LNCaP clone FGC (cell line): ENCODE measurements around the gene SLC19A1.

ENCODE experiments used
- DNase-seq: peaks from one replicate; pipeline ENCODE4 v3.0.0-alpha.2; 2011; ENCODE audit warnings: low read depth
- H3K4me3 ChIP-seq: 2 replicates; pipeline ENCODE4 v1.5.1; 2011; ENCODE audit warnings: mild to moderate bottlenecking, low read depth, low read length, control low read depth
- TF ChIP-seq, protein P1 (sequence below): IDR thresholded peaks from 2 replicates; pipeline ENCODE4 v1.5.1; 2012; ENCODE audit warnings: mild to moderate bottlenecking; ENCODE audit not compliant: control insufficient read depth, insufficient read depth; ENCODE audit errors: extremely low read depth

The SLC19A1 gene

DNA sequence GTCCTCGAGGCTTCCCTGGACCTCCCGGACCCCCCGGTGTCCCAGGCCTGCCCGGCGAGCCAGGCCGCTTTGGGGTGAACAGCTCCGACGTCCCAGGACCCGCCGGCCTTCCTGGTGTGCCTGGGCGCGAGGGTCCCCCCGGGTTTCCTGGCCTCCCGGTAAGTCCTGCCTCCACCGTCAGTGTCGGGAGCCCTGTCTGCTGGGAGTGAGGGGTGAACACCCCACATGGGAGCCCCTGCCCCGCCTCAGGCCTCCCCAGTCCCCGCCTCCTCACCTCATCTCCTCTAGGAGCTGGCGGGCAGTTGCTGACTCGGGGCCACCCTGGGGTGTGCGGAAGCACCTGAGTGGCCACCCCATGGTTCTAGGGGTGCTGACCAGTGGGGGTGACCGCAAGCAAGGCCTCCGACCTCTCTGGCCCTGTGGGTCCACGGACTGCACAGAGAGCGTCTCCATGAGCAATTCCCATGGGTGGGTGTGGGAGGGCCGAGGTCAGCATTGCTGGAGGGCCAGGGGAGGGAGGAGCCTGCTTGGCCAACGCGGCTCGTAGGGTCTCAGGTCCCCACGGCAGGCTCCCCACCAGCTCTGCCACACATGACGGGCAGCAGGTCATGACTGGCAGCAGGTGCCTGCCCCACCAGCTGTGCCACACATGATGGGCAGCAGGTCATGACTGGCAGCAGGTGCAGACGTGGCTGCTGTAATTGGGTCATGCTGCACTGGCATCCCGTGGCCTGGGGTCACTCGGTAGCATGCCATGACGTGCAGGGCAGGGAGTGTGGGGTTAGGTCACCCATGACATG lies 61.3 kb downstream of the SLC19A1 start:
- DNase-seq = no peak
- TF ChIP-seq, protein P1, sequence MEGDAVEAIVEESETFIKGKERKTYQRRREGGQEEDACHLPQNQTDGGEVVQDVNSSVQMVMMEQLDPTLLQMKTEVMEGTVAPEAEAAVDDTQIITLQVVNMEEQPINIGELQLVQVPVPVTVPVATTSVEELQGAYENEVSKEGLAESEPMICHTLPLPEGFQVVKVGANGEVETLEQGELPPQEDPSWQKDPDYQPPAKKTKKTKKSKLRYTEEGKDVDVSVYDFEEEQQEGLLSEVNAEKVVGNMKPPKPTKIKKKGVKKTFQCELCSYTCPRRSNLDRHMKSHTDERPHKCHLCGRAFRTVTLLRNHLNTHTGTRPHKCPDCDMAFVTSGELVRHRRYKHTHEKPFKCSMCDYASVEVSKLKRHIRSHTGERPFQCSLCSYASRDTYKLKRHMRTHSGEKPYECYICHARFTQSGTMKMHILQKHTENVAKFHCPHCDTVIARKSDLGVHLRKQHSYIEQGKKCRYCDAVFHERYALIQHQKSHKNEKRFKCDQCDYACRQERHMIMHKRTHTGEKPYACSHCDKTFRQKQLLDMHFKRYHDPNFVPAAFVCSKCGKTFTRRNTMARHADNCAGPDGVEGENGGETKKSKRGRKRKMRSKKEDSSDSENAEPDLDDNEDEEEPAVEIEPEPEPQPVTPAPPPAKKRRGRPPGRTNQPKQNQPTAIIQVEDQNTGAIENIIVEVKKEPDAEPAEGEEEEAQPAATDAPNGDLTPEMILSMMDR = no peak

DNA sequence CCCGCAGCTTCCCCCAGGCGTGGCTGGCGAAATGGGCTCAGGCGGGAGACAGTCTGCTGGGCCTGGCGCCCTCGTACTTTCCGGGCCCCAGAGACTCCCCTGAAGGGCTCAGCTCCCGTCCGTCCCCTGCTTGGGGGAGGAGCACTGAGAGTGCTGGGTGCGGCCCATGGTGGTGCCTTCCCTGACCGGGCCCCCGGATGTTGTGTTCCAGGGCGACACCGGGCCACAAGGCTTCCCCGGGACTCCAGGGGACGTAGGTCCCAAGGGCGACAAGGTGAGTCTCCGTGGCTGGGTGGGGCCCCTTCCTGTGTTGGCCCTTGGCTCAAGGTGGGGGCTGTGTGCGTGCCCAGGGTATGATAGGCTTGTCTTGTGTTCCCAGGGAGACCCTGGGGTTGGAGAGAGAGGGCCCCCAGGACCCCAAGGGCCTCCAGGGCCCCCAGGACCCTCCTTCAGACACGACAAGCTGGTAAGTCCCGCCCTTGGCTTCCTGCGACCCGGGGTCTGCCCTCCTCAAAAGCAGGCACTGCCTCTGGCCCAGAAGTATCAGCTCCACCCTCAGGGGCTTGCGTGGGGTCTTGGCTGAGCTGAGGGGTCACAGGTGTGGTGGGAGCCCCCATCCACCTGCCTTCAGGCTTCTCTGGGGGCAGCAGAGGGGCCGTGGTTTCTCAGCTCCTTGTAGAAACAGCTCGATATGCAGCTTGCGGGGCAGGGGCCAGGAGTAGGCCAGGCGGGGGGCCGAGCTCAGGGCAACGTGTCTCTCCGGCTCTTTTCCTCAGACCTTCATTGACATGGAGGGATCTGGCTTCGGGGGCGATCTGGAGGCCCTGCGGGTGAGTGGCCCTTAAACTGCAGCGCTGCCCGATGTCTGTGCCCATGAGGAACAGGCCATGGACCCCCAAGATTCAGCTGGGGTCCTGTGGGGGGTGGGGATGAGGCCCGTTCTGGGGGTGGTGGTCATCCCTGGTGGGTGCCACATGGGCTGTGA lies 62.3 kb downstream of the SLC19A1 start:
- no peak overlapping the region for H3K4me3 ChIP-seq
- TF ChIP-seq, protein P1 = no peak
- no peak for DNase-seq

More for the DNA sequence above, 61.3 kb downstream of the SLC19A1 start:
- H3K4me3 ChIP-seq = no peak overlapping the region

DNA sequence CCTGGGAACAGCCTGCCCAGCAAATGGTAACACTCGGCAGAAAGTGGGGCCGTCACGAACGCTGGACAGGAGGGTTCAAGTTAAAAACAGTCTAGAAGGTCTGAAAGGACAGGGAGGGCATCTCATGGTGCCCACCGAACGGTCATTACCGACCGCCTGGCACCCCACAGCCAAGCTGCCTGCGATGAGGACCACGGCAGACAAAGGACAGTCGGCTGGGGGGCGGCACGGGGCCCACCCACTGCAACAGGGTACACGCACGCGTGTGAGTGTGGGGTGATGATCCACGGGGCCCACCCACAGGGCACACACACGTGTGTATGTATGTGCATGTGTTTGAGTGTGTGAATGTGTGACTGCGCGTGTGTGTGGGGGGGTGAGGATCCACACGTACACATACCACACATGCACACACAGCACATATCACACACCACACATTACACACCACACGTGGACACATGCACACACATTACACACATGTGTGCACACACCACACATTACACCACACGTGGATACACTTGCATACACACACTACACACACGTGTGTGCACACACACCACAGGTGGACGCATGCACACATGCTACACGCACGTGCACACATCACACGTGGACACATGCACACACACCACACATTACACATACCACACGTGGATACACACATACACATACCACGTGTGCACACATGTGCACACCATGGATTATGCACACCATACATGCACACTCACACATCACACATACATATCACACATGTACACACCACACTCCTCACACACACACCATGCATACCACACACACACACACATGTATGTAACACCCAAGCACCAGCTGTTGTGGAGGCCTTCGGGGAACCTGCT lies 63.2 kb downstream of the SLC19A1 start:
- TF ChIP-seq, protein P1 = no peak
- H3K4me3 ChIP-seq = no peak overlapping the region
- DNase-seq = no peak

DNA sequence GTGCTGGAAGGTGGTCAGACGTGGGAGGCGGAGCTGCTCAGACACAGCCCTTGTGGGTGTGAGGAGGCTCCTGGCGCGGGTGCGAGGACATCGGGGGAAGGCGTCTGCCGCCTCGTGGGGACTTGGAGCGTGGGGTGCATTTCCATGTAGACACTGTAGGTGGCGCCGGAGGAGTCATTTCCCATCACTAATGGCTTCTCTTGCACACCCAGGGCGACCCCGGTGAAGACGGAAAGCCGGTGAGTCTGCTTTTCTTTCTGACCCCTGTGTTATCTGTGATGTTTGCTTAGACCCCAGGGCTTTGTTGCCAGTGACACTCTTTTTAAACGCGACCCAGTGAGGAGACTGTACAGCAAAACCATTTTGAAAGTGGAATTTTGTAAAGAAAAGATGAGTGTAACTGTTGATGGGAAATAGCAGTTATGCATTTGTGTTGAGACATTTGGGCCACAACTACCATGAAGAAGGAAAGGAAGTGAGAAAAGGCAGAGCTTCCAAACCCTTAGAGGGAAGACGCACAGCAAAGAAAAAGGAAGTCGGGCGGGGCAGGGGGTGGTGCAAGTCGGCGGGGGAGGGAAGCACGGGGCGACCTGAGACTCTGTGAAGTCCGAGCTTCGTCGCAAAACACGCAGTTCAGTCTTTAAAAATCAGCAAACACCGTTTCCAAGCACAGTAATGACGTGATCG lies 64.0 kb downstream of the SLC19A1 start:
- no peak for DNase-seq
- TF ChIP-seq, protein P1 = peak; percentile 90
- peak overlapping the region; percentile 23; the same call in 1 of the 2 replicates for H3K4me3 ChIP-seq

DNA sequence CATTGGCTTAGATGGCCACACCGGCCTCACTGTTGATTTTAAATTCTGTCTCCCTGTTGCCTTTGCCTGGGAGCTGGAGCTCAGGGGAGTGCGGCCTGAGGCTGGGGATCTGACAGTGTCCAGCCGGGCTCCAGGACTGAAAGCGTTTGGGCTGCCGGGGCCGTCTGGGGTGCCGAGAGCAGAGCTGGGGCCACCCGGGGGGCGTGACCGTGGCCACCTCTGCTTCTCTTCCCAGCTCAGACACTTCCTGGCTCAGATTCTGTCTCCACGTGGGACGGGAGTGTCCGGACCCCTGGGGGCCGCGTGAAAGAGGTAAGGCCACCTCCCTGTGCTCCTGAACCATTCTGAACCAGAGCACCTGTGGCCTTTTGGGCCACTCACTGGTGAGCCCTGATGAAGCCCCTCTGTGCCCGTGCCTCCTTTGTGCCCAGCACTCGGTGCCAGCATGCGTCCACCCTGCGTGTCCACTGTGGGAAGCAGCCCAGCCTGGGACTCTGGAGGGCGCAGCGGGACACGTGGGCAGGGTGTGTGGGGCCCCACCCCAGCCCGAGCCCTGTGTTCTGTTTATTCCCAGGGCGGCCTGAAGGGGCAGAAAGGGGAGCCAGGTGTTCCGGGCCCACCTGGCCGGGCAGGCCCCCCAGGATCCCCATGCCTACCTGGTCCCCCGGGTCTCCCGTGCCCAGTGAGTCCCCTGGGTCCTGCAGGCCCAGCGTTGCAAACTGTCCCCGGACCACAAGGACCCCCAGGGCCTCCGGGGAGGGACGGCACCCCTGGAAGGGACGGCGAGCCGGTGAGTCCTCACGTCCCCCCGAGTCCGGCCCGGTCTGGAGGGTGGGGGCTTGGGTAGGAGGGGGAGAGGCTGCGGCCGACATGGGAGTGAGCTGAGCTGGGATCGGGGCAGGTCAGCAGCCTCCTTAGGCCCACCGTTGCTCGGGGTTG lies 64.8 kb downstream of the SLC19A1 start:
- H3K4me3 ChIP-seq = no peak overlapping the region
- DNase-seq = no peak
- TF ChIP-seq, protein P1 = no peak
